ENCODE results near the gene BARHL1. TPM values are rescaled to one million over a fixed set of nuclear protein-coding genes. Genes with fewer than 3 reads are reported as not detected.

The BARHL1 gene
- total and polyA plus RNA-seq, 9 of the 15 experiments (the other 6 are each of a cell fraction or from before 2014, with no cell fraction given): not detected

DNA sequence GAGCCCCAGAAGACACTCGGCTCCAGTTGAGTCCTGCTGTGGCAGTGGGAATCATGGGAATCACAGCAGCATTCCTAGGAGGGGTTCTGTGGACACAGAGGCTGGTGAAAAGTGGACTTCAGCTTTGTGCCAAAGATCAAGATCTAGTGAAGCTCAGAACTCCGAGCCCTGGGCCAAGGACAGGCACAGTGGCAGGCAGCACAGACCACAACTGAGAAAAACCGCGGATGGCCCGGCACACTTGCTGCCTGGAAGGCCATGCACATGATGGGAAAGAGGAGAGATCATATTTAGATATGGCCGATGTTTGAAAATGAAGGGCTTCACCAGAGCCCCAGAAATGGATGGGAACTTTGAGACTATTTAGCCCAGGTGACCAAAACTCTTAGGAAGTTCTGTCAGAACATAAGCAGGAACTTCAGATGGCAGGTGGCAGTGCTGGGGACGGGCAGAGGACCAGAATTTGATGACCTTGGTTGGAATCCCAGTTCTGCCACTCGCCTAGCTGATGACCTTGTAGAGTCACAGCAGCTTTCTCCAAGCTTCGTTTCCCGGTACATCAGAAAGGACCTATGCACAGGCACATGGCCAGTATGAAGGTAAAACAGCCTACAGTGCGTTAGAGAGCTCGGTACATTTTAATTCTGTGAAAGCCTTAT is 18.0 kb downstream of the BARHL1 start:
- H3K79me2 ChIP-seq (ENCODE audit: control insufficient read depth, insufficient read depth, low read length): no peaks in the 10 kb centered on the region
- ChIA-PET CTCF (ENCODE audit: low intra/inter-chr PET ratio) (no interaction called here), POLR2A (no interaction called here)
- peaks cover 0 to 3% of the 10 kb centered on the region in 2 experiments; a peak in 1 of 5 replicates for H3K4me1 ChIP-seq (replicated peaks in 1 of 2; ENCODE audit: control insufficient read depth in 2 of 2, insufficient read depth in 2 of 2, low read length in 2 of 2)
- DNase-seq (ENCODE audit: extremely low read depth in 1 of 4, low spot score in 3 of 4): no peak
- no peak overlapping the region for H2AFZ ChIP-seq (ENCODE audit: low read depth, low read length)
- BruUV-seq (replicated peaks): no TSS peak
- 93% methylated on average over 12 of the region's 12 CpGs for WGBS (ENCODE audit: insufficient coverage, low coverage, missing lambda C conversion rate)
- no peaks in the 10 kb centered on the region for H3K9me3 ChIP-seq (replicated peaks; ENCODE audit: control insufficient read depth, insufficient read depth, low read depth, low read length)
- H3K4me3 ChIP-seq: no peak overlapping the region
- H4K20me1 ChIP-seq (replicated peaks; ENCODE audit: control insufficient read depth, insufficient read depth, low read length): peaks cover 13% of the 10 kb centered on the region
- H3K4me2 ChIP-seq (ENCODE audit: insufficient read depth, low read length): no peak overlapping the region
- FAIRE-seq: no peak
- no peak overlapping the region for H3K27ac ChIP-seq (ENCODE audit: extremely low read depth, low read depth, low read length)
- H3K9me1 ChIP-seq (ENCODE audit: control insufficient read depth, insufficient read depth, low read length): no peaks in the 10 kb centered on the region
- H3K9ac ChIP-seq (ENCODE audit: insufficient read depth in 1 of 2, low read depth in 2 of 2, low read length in 2 of 2): no peak overlapping the region
- no peak for ATAC-seq
- intact Hi-C loops (cut with micrococcal nuclease): no loop called here
- peaks cover 89% of the 10 kb centered on the region for H3K36me3 ChIP-seq (ENCODE audit: control insufficient read depth, insufficient read depth, low read length)
- H3K27me3 ChIP-seq (ENCODE audit: control insufficient read depth in 2 of 2, insufficient read depth in 2 of 2, low read length in 2 of 2): no peaks in the 10 kb centered on the region
- in situ Hi-C loops (cut with MboI): no loop called here
- TF ChIP-seq KAT7 (CRISPR knock-in tag; IDR thresholded peaks at IDR 0.05; ENCODE audit: borderline replicate concordance) (no peak), ETV1 (tag; conservative IDR thresholded peaks at IDR 0.05; ENCODE audit: low read depth) (no peak), COPS2 (conservative IDR thresholded peaks at IDR 0.05) (no peak), ZNF644 (tag; IDR thresholded peaks at IDR 0.05; ENCODE audit: low read depth) (no peak), ZNF124 (CRISPR knock-in tag; IDR thresholded peaks at IDR 0.05) (no peak), SIRT6 (IDR thresholded peaks at IDR 0.05; ENCODE audit: low read depth, low read length) (no peak), KDM5B (IDR thresholded peaks at IDR 0.05; ENCODE audit: insufficient replicate concordance, low read depth, low read length) (no peak), TCF7 (IDR thresholded peaks at IDR 0.05; ENCODE audit: borderline replicate concordance) (no peak), ZBTB49 (CRISPR knock-in tag; IDR thresholded peaks at IDR 0.05; ENCODE audit: borderline replicate concordance) (no peak), NR2C2 (CRISPR knock-in tag; IDR thresholded peaks at IDR 0.05) (no peak), NR2C2 (tag; IDR thresholded peaks at IDR 0.05) (no peak), HDAC1 (IDR thresholded peaks at IDR 0.05) (no peak), MXI1 (IDR thresholded peaks at IDR 0.05; ENCODE audit: low read depth, low read length) (no peak), CLOCK (CRISPR knock-in tag; IDR thresholded peaks at IDR 0.05; ENCODE audit: borderline replicate concordance) (no peak), POLR3A (IDR thresholded peaks at IDR 0.05; ENCODE audit: borderline replicate concordance, extremely low read depth, insufficient read depth, insufficient read length) (no peak), PRPF4 (IDR thresholded peaks at IDR 0.05; ENCODE audit: insufficient read depth, low read depth, low read length, poor library complexity, severe bottlenecking) (no peak), DIDO1 (tag; IDR thresholded peaks at IDR 0.05; ENCODE audit: low read depth) (no peak), ATF1 (CRISPR knock-in tag; IDR thresholded peaks at IDR 0.05) (no peak), ATF1 (tag; IDR thresholded peaks at IDR 0.05) (no peak)

Measured in K562 (cell line).